ENCODE results near the gene BRINP2.

DNA sequence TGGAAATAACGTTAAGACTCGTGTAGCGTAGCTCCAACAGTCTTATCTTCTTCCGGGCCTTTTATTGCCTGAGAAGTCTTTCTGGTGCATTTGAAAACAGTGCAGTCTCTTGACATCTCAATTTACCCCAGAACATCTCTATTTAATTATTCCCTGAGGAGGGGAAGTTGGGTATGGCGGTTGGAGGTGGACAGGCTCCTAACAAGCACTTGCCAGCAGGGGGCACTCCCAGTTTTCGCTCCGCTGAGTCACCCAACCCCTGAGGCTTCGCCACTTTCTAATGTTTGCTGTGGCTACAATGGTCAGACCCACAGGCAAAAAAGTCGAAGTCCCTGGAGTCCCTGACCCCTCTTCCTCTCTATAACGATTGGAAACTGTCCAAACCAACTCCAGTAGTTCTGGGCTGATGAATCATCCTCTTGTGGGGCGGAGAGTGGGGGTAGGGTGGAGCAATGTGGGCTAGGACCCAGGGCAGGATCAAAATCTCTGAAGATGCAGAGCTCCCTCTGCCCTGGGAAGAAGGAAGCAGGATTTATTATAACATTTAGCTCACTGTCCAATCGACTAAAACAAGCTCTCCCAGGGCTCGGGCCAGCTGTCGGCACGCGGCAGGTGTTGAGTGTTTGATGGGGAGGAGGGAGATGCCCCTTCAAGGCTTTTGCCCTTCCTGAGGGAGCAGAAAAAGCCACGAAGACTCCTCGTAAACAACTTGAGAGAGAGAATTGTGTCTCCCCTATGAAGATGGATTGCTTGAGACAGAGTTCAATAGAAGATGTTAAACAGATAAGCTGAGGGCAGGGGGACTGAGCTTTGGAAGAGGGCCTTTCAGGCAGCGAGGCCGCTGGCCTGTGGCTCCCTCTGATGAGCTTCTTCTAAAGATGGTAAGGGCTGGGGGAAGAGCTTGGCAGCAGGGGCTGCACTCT is 85.7 kb downstream of the BRINP2 start:
- no peak for TF ChIP-seq BHLHE40 (IDR thresholded peaks at IDR 0.05; ENCODE audit: borderline replicate concordance)
- no peak for TF ChIP-seq TARDBP (IDR thresholded peaks at IDR 0.05)
- TF ChIP-seq FOXM1 (IDR thresholded peaks at IDR 0.05; ENCODE audit: borderline replicate concordance), result no peak
- no peak for TF ChIP-seq SP1 (IDR thresholded peaks at IDR 0.05)
- TF ChIP-seq ZNF384 (IDR thresholded peaks at IDR 0.05), result no peak
- TF ChIP-seq, protein P1, sequence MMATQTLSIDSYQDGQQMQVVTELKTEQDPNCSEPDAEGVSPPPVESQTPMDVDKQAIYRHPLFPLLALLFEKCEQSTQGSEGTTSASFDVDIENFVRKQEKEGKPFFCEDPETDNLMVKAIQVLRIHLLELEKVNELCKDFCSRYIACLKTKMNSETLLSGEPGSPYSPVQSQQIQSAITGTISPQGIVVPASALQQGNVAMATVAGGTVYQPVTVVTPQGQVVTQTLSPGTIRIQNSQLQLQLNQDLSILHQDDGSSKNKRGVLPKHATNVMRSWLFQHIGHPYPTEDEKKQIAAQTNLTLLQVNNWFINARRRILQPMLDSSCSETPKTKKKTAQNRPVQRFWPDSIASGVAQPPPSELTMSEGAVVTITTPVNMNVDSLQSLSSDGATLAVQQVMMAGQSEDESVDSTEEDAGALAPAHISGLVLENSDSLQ (IDR thresholded peaks at IDR 0.05), result 0 out of 2 replicates have a peak, but pooled peaks have one; percentile 20

Data from HEK293T (cell line).